Common myeloid progenitor, CD34-positive (primary cell): Measurements from ENCODE around the gene MRPL23.

Source experiments
- CTCF ChIA-PET: fragments of 350-600 bp; sonication (Branson Sonifier 250); formaldehyde crosslinking; loops from one replicate; lab custom pipeline; 2021; ENCODE audit warnings: antibody characterized with exemption; lab: Charles Lee
- POLR2A ChIA-PET: fragments of 350-600 bp; sonication (Branson Sonifier 250); formaldehyde crosslinking; loops from one replicate; lab custom pipeline; 2021; ENCODE audit warnings: antibody characterized with exemption; lab: Charles Lee
- DNase-seq, 3 donors: peaks; one replicate each; pipeline versions ENCODE4 v3.0.0 to v3.0.0-alpha.2; 2013
- H3K27ac ChIP-seq, 2 experiments: 1 replicate in 1 of 2; 2 replicates in 1 of 2; pipeline ENCODE4 v1.7.0; 2013; ENCODE audit warnings: inconsistent platforms in 2 of 2, low read length in 2 of 2, mild to moderate bottlenecking in 2 of 2, low read depth in 1 of 2, moderate library complexity in 1 of 2; ENCODE audit not compliant: severe bottlenecking in 2 of 2, insufficient read depth in 1 of 2, poor library complexity in 1 of 2
- H3K27me3 ChIP-seq, 5 experiments: replicated peaks in 2 of 5; 1 replicate in 3 of 5; 2 replicates in 2 of 5; pipeline versions ENCODE4 v1.6.1 to v1.7.0; 2013; ENCODE audit warnings: low read length in 4 of 5, mild to moderate bottlenecking in 2 of 5, moderate library complexity in 2 of 5, inconsistent platforms in 1 of 5; ENCODE audit not compliant: insufficient read depth in 5 of 5, control insufficient read depth in 4 of 5
- H3K36me3 ChIP-seq, 4 experiments: 1 replicate in 2 of 4; 2 replicates in 2 of 4; pipeline versions ENCODE4 v1.6.1 to v1.7.0; 2013; ENCODE audit warnings: low read length in 3 of 4, control low read depth in 1 of 4, mild to moderate bottlenecking in 1 of 4; ENCODE audit not compliant: control insufficient read depth in 4 of 4, insufficient read depth in 4 of 4
- H3K4me1 ChIP-seq, 4 experiments: 1 replicate in 3 of 4; 2 replicates in 1 of 4; pipeline versions ENCODE4 v1.6.1 to v1.7.1; 2013; ENCODE audit warnings: low read length in 3 of 4, mild to moderate bottlenecking in 3 of 4, control low read depth in 1 of 4, inconsistent platforms in 1 of 4, moderate library complexity in 1 of 4; ENCODE audit not compliant: control insufficient read depth in 4 of 4, insufficient read depth in 4 of 4; ENCODE audit errors: control extremely low read depth in 1 of 4
- H3K4me3 ChIP-seq, 7 experiments: 1 replicate in 4 of 7; 2 replicates in 3 of 7; pipeline versions ENCODE4 v1.5.1 to v1.7.0; 2013; ENCODE audit warnings: mild to moderate bottlenecking in 7 of 7, low read length in 6 of 7, moderate library complexity in 6 of 7, inconsistent platforms in 2 of 7, low read depth in 2 of 7, control low read depth in 1 of 7; ENCODE audit not compliant: insufficient read depth in 4 of 7, control insufficient read depth in 1 of 7; ENCODE audit errors: extremely low read depth in 1 of 7
- H3K9me3 ChIP-seq, 5 experiments: 1 replicate in 4 of 5; 2 replicates in 1 of 5; pipeline versions ENCODE4 v1.6.1 to v1.7.1; 2013; ENCODE audit warnings: low read length in 4 of 5, mild to moderate bottlenecking in 2 of 5, inconsistent platforms in 1 of 5, low read depth in 1 of 5, moderate library complexity in 1 of 5; ENCODE audit not compliant: control insufficient read depth in 4 of 5, insufficient read depth in 2 of 5; ENCODE audit errors: control extremely low read depth in 1 of 5
- WGBS: methylation state at CpG from one replicate; pipeline ENCODE4 v1.1.5; 2013; ENCODE audit not compliant: insufficient coverage; 5-methylcytosine and 5-hydroxymethylcytosine counted together

The MRPL23 gene

DNA sequence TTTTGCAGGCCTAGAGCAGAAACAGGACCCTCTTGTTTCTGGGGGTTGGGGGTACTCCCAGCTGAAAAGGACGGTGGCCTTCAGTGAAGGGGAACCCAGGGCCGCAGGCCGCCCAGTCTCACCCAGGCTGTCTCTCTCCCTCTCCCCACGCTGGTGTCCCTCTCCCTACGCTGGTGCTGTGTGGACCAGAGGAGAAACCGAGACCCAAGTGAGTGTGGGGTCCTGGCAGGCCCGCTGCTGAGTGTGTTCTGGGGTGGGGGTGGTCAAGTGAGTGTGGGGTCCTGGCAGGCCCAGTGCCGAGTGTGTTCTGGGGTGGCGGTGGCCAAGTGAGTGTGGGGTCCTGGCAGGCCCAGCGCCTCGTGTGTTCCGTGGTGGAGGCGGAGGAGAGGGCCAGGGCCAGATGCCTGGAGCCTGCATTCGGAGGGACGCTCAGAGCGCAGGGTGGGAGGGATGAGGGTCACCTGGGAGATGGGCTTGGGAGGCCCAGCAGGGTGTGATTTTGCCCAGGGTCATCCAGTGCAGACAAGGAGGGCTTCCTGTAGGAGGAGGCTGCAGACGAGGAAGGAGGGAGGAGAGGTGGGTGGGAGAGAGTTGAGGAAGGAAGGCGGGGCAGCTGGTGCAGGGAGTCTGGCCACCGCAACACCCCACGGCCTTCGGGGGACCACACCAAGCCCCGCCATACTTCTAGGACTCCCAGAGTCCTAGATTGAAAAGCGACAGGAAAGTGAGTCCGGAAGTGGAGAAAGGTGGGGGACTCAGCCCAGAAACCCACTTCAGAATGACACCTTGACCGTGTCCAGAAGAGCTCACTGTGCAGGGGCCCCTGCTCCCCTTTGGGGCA is 17.3 kb upstream of the MRPL23 start:
- Histone ChIP-seq H3K27me3 (no peaks in the 10 kb centered on the region), H3K4me1 (peaks cover 2 to 73% (median 37%) of the 10 kb centered on the region in 4 experiments), H3K36me3 (no peaks in the 10 kb centered on the region), H3K9me3 (no peaks in the 10 kb centered on the region), H3K4me3 (no peak overlapping the region), H3K27ac (no peak overlapping the region)
- WGBS: 91% methylated on average over 12 of the region's 25 CpGs
- no peak for DNase-seq
- POLR2A ChIA-PET: no interaction called here
- CTCF ChIA-PET: interaction anchor here (0.9 to 1.6 kb wide), 4 partner anchors 8 to 52 kb away, joined by 3 to 5 read pairs (median 4); no protein-coding TSS in a partner anchor

DNA sequence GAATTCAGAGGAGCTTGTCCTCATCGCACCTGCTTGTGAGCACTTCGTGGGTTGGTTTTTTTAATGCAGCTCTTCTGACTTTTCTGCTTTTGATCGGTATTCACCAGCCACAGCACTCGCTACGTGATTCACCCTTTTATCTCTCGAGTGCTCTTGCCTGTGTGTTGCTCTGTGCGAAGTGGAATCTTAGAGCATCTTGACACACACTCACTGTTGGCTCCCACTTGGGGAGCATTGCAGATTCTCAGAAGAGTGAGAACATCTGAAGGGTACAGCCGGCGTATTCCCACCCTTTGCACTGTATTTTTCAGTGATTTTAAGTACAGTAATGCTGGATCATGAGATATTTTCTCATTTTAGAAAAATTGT is 16.7 kb upstream of the MRPL23 start:
- Histone ChIP-seq H3K36me3 (no peaks in the 10 kb centered on the region), H3K27me3 (no peaks in the 10 kb centered on the region), H3K9me3 (no peaks in the 10 kb centered on the region), H3K4me1 (peaks cover 2 to 73% (median 38%) of the 10 kb centered on the region in 4 experiments), H3K27ac (no peak overlapping the region), H3K4me3 (no peak overlapping the region)
- WGBS: 100% methylated on average over 3 of the region's 9 CpGs
- POLR2A ChIA-PET: no interaction called here
- DNase-seq: peak in 2 of 3 donors; percentile 20 to 30
- CTCF ChIA-PET: interaction anchor here (0.9 to 1.6 kb wide), 2 partner anchors 33 to 40 kb away, joined by 3 to 5 read pairs; no protein-coding TSS in a partner anchor

DNA sequence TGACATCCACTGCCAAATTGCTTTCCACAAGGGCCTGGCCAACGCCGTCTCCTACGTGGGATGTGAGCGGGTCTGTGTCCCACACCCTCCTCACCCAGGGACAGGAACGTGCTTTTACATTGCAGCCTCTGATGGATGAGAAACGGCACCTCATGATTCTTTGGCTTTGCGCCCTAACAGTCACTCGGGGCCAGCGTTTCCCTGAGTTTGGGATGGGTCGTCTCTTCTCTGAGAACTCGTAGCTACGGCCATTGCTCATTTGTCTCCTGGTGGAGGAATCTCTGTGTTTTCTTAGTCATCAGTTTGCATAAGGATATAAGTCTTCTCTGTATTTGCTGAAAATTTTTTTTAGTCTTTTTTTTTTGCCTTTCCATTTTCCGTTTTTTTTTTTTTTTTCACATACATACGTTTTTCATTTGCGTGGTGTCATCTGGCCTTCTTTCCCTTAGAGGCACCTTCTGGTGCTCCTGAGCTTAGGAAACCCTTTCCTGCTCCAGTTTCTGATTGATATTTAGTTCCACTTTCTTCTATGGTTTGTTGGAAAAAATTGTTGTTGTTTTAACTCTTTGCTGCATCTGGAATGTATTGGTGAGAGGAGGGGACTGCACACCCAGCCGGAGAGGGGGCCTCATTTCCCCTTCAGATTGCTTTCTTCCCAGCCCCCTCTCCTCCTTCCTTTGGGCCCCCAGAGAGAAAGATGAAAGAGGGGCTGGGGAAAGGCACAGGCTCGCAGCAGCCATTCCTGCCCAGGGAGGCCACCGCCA is 15.6 kb upstream of the MRPL23 start:
- POLR2A ChIA-PET: interaction anchor here (0.6 to 1.2 kb wide), 2 partner anchors 34 to 91 kb away, joined by 3 to 4 read pairs; no protein-coding TSS in a partner anchor
- peak overlapping the region in 3 of 7 experiments; percentile 35 to 63 (median 41) for H3K4me3 ChIP-seq
- no peaks in the 10 kb centered on the region for H3K9me3 ChIP-seq
- DNase-seq: peak; percentile 21 to 63 (median 51)
- H3K27ac ChIP-seq: peak overlapping the region in 1 of 2 experiments; percentile 75
- peaks cover 2 to 64% (median 33%) of the 10 kb centered on the region in 4 experiments for H3K4me1 ChIP-seq
- CTCF ChIA-PET: interaction anchor here (0.8 to 3.4 kb wide), 4 partner anchors 10 to 55 kb away, joined by 3 to 17 read pairs (median 5); no protein-coding TSS in a partner anchor
- no peaks in the 10 kb centered on the region for H3K27me3 ChIP-seq
- no peaks in the 10 kb centered on the region for H3K36me3 ChIP-seq
- WGBS: 11% methylated on average over 14 of the region's 18 CpGs

DNA sequence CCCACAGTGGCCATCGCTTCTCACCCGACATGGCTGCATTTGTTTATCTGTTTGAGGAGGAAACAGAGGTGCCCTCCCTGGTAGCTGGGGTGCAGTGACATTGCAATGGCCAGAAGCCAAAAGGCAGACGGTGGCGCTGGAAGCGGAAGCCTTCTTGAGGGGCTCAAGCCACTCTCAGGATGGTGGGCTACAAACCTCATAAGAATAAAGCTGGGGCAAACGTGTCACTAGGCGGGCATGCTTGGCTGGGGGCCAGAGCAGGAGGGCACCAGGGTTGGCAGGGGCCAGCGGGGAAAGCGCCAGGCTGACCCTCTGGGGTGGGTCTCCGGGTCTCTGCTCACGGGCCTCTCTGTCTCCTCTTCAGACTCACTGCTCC is 15.0 kb upstream of the MRPL23 start:
- H3K4me1 ChIP-seq: peaks cover 2 to 58% (median 27%) of the 10 kb centered on the region in 4 experiments
- DNase-seq: peak; percentile 67 to 92 (median 88)
- H3K9me3 ChIP-seq: no peaks in the 10 kb centered on the region
- WGBS: 28% methylated on average over 11 of the region's 11 CpGs
- H3K4me3 ChIP-seq: peak overlapping the region in 3 of 7 experiments; percentile 35 to 63 (median 41)
- H3K27me3 ChIP-seq: no peaks in the 10 kb centered on the region
- H3K27ac ChIP-seq: peak overlapping the region in 1 of 2 experiments; percentile 75
- CTCF ChIA-PET: interaction anchor here (0.5 to 3.4 kb wide), 5 partner anchors 11 to 159 kb away, joined by 3 to 17 read pairs (median 4); no protein-coding TSS in a partner anchor
- no peaks in the 10 kb centered on the region for H3K36me3 ChIP-seq
- POLR2A ChIA-PET: interaction anchor here (0.6 to 1.2 kb wide), 3 partner anchors 16 to 91 kb away, joined by 3 to 4 read pairs (median 3); no protein-coding TSS in a partner anchor

DNA sequence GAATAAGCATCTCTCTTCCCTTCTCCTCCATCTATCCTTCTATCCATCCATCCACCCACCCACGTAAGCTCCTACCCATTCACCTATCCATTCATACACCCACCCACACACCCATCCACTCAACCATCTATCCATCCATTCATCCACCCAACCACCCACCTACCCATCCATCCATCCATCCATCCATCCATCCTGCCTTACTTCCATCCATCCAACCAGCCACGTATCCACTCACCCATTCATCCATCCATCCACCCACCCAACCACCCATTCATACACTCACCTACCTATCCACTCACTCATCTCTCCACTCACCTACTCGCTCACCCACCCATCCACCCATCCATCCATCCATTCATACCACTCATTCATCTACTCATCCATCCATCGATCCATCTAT is 14.5 kb upstream of the MRPL23 start:
- CTCF ChIA-PET: interaction anchor here (0.5 to 3.4 kb wide), 7 partner anchors 12 to 159 kb away, joined by 3 to 17 read pairs (median 3); partner anchors contain the start of gene SYT8
- POLR2A ChIA-PET: interaction anchor here (0.6 to 1.2 kb wide), 2 partner anchors 15 to 35 kb away, joined by 3 to 4 read pairs; no protein-coding TSS in a partner anchor
- no peak for DNase-seq
- no peaks in the 10 kb centered on the region for H3K36me3 ChIP-seq
- H3K27ac ChIP-seq: no peak overlapping the region
- H3K9me3 ChIP-seq: no peaks in the 10 kb centered on the region
- H3K4me3 ChIP-seq: peak overlapping the region in 1 of 7 experiments; percentile 63
- 100% methylated on average over 3 of the region's 4 CpGs for WGBS
- peaks cover 2 to 53% (median 25%) of the 10 kb centered on the region in 4 experiments for H3K4me1 ChIP-seq
- H3K27me3 ChIP-seq: no peaks in the 10 kb centered on the region

DNA sequence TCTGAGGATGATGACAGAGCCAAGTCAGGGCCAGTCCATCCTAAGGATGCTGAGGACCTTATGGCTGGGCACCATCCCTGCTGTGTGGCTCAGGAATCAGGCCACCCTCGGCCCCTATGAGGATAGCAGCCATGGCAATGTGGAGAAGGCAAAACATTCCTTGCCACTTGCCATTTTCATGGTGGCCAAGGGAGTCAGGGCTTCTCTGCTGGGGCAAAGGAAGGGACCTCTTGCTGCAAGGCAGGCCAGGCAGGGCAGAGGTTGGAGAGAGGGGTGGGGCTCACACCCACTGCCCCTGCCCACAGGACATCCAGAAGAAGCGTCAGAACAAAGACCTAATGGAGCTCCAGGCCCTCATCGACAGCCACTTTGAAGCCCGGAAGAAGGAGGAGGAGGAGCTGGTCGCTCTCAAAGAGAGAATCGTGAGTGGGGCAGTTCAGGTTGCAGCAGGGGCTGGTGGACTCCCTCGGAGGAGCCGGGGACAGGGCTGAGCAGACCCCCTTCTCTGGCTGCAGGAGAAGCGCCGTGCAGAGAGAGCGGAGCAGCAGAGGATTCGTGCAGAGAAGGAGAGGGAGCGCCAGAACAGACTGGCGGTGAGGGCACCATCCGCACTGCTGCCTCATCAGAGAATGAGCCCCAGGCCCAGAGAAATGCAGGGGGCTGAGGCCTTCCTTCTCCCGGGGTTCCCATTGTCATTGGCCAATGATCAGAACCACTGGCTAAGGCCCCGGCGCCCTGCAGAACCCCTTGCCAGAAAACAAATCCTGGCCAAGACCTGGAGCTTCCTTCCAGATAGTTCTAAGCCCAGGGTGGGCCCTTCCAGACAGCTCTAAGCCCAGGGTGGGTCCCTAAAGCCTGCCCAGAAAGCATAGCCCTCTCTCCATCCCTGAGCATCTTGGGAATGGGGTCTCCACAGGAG is 13.5 kb upstream of the MRPL23 start:
- ChIA-PET CTCF (interaction anchor here (0.6 to 3.4 kb wide), 7 partner anchors 12 to 99 kb away, joined by 3 to 17 read pairs (median 3); partner anchors contain the start of gene SYT8), POLR2A (interaction anchor here (1.1 kb wide), 1 partner anchor 21 kb away, joined by 3 read pairs; no protein-coding TSS in a partner anchor)
- Histone ChIP-seq H3K36me3 (no peaks in the 10 kb centered on the region), H3K9me3 (no peaks in the 10 kb centered on the region), H3K4me3 (no peak overlapping the region), H3K27me3 (no peaks in the 10 kb centered on the region), H3K27ac (no peak overlapping the region), H3K4me1 (peaks cover 2 to 53% (median 30%) of the 10 kb centered on the region in 4 experiments)
- 98% methylated on average over 14 of the region's 18 CpGs for WGBS
- DNase-seq: no peak
